ENCODE data around the gene SLC38A9.

Gene SLC38A9

GRCh38 chr5:55618318-55618717, 93.8 kb downstream of the SLC38A9 start:
- Histone ChIP-seq H3K27me3 (ENCODE audit: insufficient read depth, low read length, poor library complexity) (no peaks in the 10 kb centered on the region), H3K4me3 (ENCODE audit: low read depth in 1 of 2, low read length in 2 of 2) (no peak overlapping the region), H3K27ac (ENCODE audit: low read length) (no peak overlapping the region), H4K20me1 (ENCODE audit: insufficient read depth, low read length) (no peaks in the 10 kb centered on the region), H3K9ac (ENCODE audit: low read depth, low read length) (no peak overlapping the region), H3K79me2 (ENCODE audit: insufficient read depth, low read length) (no peaks in the 10 kb centered on the region), H3K4me1 (ENCODE audit: insufficient read depth, low read length) (no peaks in the 10 kb centered on the region), H3K36me3 (ENCODE audit: insufficient read depth, low read length) (no peaks in the 10 kb centered on the region), H3K9me3 (ENCODE audit: insufficient read depth, low read length, severe bottlenecking) (no peaks in the 10 kb centered on the region), H3K4me2 (ENCODE audit: insufficient read depth, low read length) (no peak overlapping the region), H2AFZ (ENCODE audit: low read depth, low read length) (no peak overlapping the region)
- no peak for ATAC-seq (ENCODE audit: insufficient read depth, low read depth)
- DNase-seq: no peak
- TF ChIP-seq CTCF (IDR thresholded peaks at IDR 0.05; ENCODE audit: borderline replicate concordance, extremely low read depth, low read length, poor library complexity, severe bottlenecking) (no peak), EZH2 (IDR thresholded peaks at IDR 0.05; ENCODE audit: borderline replicate concordance, low read depth, low read length, severe bottlenecking) (no peak)

- no peak for ATAC-seq (ENCODE audit: insufficient read depth, low read depth)
- Histone ChIP-seq H4K20me1 (ENCODE audit: insufficient read depth, low read length) (no peaks in the 10 kb centered on the region), H3K9me3 (ENCODE audit: insufficient read depth, low read length, severe bottlenecking) (no peaks in the 10 kb centered on the region), H3K27ac (ENCODE audit: low read length) (no peak overlapping the region), H3K9ac (ENCODE audit: low read depth, low read length) (no peak overlapping the region), H3K79me2 (ENCODE audit: insufficient read depth, low read length) (no peaks in the 10 kb centered on the region), H3K36me3 (ENCODE audit: insufficient read depth, low read length) (no peaks in the 10 kb centered on the region), H3K4me1 (ENCODE audit: insufficient read depth, low read length) (no peaks in the 10 kb centered on the region), H2AFZ (ENCODE audit: low read depth, low read length) (no peak overlapping the region), H3K4me2 (ENCODE audit: insufficient read depth, low read length) (no peak overlapping the region), H3K4me3 (ENCODE audit: low read depth in 1 of 2, low read length in 2 of 2) (no peak overlapping the region), H3K27me3 (ENCODE audit: insufficient read depth, low read length, poor library complexity) (no peaks in the 10 kb centered on the region)
- DNase-seq: no peak
- TF ChIP-seq EZH2 (IDR thresholded peaks at IDR 0.05; ENCODE audit: borderline replicate concordance, low read depth, low read length, severe bottlenecking): no peak
- TF ChIP-seq CTCF (IDR thresholded peaks at IDR 0.05; ENCODE audit: borderline replicate concordance, extremely low read depth, low read length, poor library complexity, severe bottlenecking): no peak
Measured at GRCh38 chr5:55613112-55613868, 98.8 kb downstream of the SLC38A9 start.

GRCh38 chr5:55610542-55610941, 101.6 kb downstream of the SLC38A9 start:
- no peak for ATAC-seq (ENCODE audit: insufficient read depth, low read depth)
- TF ChIP-seq CTCF (IDR thresholded peaks at IDR 0.05; ENCODE audit: borderline replicate concordance, extremely low read depth, low read length, poor library complexity, severe bottlenecking): no peak
- no peak for TF ChIP-seq EZH2 (IDR thresholded peaks at IDR 0.05; ENCODE audit: borderline replicate concordance, low read depth, low read length, severe bottlenecking)
- Histone ChIP-seq H4K20me1 (ENCODE audit: insufficient read depth, low read length) (no peaks in the 10 kb centered on the region), H3K27me3 (ENCODE audit: insufficient read depth, low read length, poor library complexity) (no peaks in the 10 kb centered on the region), H3K36me3 (ENCODE audit: insufficient read depth, low read length) (no peaks in the 10 kb centered on the region), H3K9ac (ENCODE audit: low read depth, low read length) (no peak overlapping the region), H3K4me3 (ENCODE audit: low read depth in 1 of 2, low read length in 2 of 2) (no peak overlapping the region), H3K79me2 (ENCODE audit: insufficient read depth, low read length) (no peaks in the 10 kb centered on the region), H3K4me1 (ENCODE audit: insufficient read depth, low read length) (no peaks in the 10 kb centered on the region), H3K4me2 (ENCODE audit: insufficient read depth, low read length) (no peak overlapping the region), H2AFZ (ENCODE audit: low read depth, low read length) (no peak overlapping the region), H3K9me3 (ENCODE audit: insufficient read depth, low read length, severe bottlenecking) (no peaks in the 10 kb centered on the region), H3K27ac (ENCODE audit: low read length) (no peak overlapping the region)
- DNase-seq: no peak

All from DND-41 (cell line).